ENCODE measurements around the gene RAB13.

DNA sequence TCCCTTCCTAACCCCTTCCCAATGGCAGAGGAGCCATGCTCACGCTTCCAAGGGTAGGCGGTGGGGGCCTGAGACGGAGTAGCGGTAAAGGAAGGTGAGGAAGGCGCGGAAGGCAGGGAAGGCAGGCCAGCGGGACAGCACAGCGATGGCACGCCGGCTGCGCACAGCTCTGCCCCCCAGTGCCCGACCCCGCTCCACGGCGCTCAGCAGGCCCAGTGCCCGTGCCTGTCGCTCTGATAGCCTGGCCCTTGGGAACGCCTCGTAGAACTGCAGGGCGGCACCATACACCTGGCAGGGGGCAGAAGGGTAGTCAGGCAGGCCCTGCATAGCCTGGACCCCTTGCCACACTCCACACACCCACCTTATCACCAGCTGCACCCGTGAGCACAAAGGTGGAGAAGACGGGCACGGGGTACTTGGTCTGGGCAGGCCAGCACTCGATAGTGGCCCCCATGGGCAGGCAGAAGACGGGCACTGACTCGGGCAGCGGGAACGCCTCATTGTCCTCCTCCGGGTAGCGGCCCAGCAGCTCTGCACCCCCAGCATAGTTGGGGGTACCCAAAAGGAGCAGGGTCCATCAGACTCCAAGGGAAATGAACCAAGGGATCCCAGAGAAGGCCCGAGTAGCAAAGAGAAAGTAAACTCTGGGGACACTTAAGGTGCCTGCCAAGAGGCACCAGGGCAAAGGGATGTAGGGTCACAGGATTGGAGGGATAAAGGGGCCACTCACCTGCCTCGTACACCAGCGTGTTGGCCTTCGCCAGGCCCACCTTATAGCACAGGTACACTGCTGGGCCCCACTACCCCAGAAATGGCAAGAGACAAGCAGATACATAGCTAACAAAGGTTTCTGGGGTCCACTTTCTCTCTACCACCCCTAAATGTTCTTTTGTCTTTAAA is 44.1 kb downstream of the RAB13 start:
- TF ChIP-seq CTCF (IDR thresholded peaks at IDR 0.05): no peak
- TF ChIP-seq POLR2A (IDR thresholded peaks at IDR 0.05): no peak
